A673 (cell line): Measurements from ENCODE around the gene TMEM89. TPM values are rescaled to one million over a fixed set of nuclear protein-coding genes. Genes with fewer than 3 reads are reported as not detected.

Experiments used
- BruUV-seq: library from RNA; stranded (reverse); fragments of 400-500 nt; replicated peaks from 2 replicates; lab custom pipeline; 2021; lab: Mats Ljungman, UMichigan
- CTCF ChIA-PET: fragments of 300-600 bp; sonication (Branson Sonifier 250); formaldehyde crosslinking; loops from one replicate; lab custom pipeline; 2022; ENCODE audit warnings: antibody characterized with exemption; lab: Charles Lee
- POLR2A ChIA-PET: fragments of 300-600 bp; sonication (Branson Sonifier 250); formaldehyde crosslinking; loops from one replicate; lab custom pipeline; 2022; ENCODE audit warnings: antibody characterized with exemption; ENCODE audit not compliant: low non-redundant PET; lab: Charles Lee
- DNase-seq: peaks from one replicate; pipeline ENCODE4 v3.0.0-alpha.2; 2015; ENCODE audit warnings: low spot score
- H3K27ac ChIP-seq: fragments of 200-600 bp; sonication (generic); 2 replicates; pipeline ENCODE4 v1.5.1; 2016; ENCODE audit warnings: mixed run types, low read depth, mild to moderate bottlenecking, mixed read lengths, antibody characterized with exemption, low read length; ENCODE audit not compliant: poor library complexity, severe bottlenecking
- H3K27me3 ChIP-seq: fragments of 200-600 bp; sonication (generic); replicated peaks from 2 replicates; pipeline ENCODE4 v1.6.1; 2017; ENCODE audit warnings: mixed run types, low read depth, mild to moderate bottlenecking, mixed read lengths, antibody characterized with exemption, low read length; ENCODE audit not compliant: insufficient read depth, poor library complexity
- H3K36me3 ChIP-seq: fragments of 200-600 bp; sonication (generic); 2 replicates; pipeline ENCODE4 v1.6.1; 2016; ENCODE audit warnings: mixed run types, mild to moderate bottlenecking, mixed read lengths, antibody characterized with exemption, low read length; ENCODE audit not compliant: insufficient read depth, poor library complexity, severe bottlenecking
- H3K4me1 ChIP-seq: fragments of 200-600 bp; sonication (generic); 2 replicates; pipeline ENCODE4 v1.6.1; 2017; ENCODE audit warnings: mixed run types, mild to moderate bottlenecking, mixed read lengths, antibody characterized with exemption, low read length; ENCODE audit not compliant: insufficient read depth, poor library complexity, severe bottlenecking
- H3K4me3 ChIP-seq: fragments of 200-600 bp; sonication (generic); 2 replicates; pipeline ENCODE4 v1.5.1; 2016; ENCODE audit warnings: low read depth, mixed run types, mild to moderate bottlenecking, mixed read lengths, low read length; ENCODE audit not compliant: poor library complexity, severe bottlenecking
- H3K9me3 ChIP-seq: fragments of 200-600 bp; sonication (generic); 2 replicates; pipeline ENCODE4 v1.6.1; 2016; ENCODE audit warnings: mixed run types, low read depth, mild to moderate bottlenecking, mixed read lengths, antibody characterized with exemption, low read length; ENCODE audit not compliant: poor library complexity, severe bottlenecking
- CTCF ChIP-seq: fragments of 300-800, 200-600 bp; sonication (generic); conservative IDR thresholded peaks from 2 replicates; pipeline ENCODE4 v1.5.1; 2017; ENCODE audit warnings: low read depth, mild to moderate bottlenecking, antibody characterized with exemption, low read length, moderate library complexity, mixed read lengths
- EZH2 ChIP-seq: fragments of 200-600 bp; sonication (generic); IDR thresholded peaks from 2 replicates; pipeline ENCODE4 v1.6.1; 2017; ENCODE audit warnings: borderline replicate concordance, low read depth, mild to moderate bottlenecking, mixed read lengths, antibody characterized with exemption, low read length; ENCODE audit not compliant: poor library complexity, severe bottlenecking
- intact Hi-C: fragments of 100-400 bp; cut with micrococcal nuclease; formaldehyde crosslinking; loops from one replicate; pipeline ENCODE4 v1.10.0; 2022; ENCODE audit not compliant: unreplicated experiment
- total RNA-seq: library from RNA; stranded (reverse); gene quantifications from 2 replicates; pipeline ENCODE4 v1.2.3, GENCODE V29; 2021

Gene TMEM89
- total RNA-seq, 1 experiment from 2014 or later: not detected

- no peak for DNase-seq
- Histone ChIP-seq H3K27ac (no peak overlapping the region), H3K36me3 (no peaks in the 10 kb centered on the region), H3K4me3 (no peak overlapping the region), H3K27me3 (no peaks in the 10 kb centered on the region), H3K9me3 (no peaks in the 10 kb centered on the region), H3K4me1 (no peaks in the 10 kb centered on the region)
- POLR2A ChIA-PET: no interaction called here
- TF ChIP-seq EZH2 (no peak), CTCF (no peak)
- no TSS peak for BruUV-seq
- intact Hi-C loops: no loop called here
- CTCF ChIA-PET: no interaction called here
These were observed 36.7 kb downstream of the TMEM89 start for GRCh38 chr3:48584836-48585235.

- no peaks in the 10 kb centered on the region for H3K27me3 ChIP-seq
- H3K4me3 ChIP-seq: no peak overlapping the region
- H3K36me3 ChIP-seq: no peaks in the 10 kb centered on the region
- CTCF ChIA-PET: no interaction called here
- no peak overlapping the region for H3K27ac ChIP-seq
- no peak for TF ChIP-seq EZH2
- TF ChIP-seq CTCF: no peak
- no TSS peak for BruUV-seq
- no peak for DNase-seq
- H3K9me3 ChIP-seq: no peaks in the 10 kb centered on the region
- POLR2A ChIA-PET: no interaction called here
- no peaks in the 10 kb centered on the region for H3K4me1 ChIP-seq
- intact Hi-C loops: no loop called here
These were observed 39.7 kb downstream of the TMEM89 start for GRCh38 chr3:48581621-48582481.

- BruUV-seq: no TSS peak
- no peak for TF ChIP-seq EZH2
- no peak for TF ChIP-seq CTCF
- Histone ChIP-seq H3K4me3 (no peak overlapping the region), H3K36me3 (no peaks in the 10 kb centered on the region), H3K9me3 (no peaks in the 10 kb centered on the region), H3K4me1 (no peaks in the 10 kb centered on the region), H3K27ac (no peak overlapping the region), H3K27me3 (no peaks in the 10 kb centered on the region)
- ChIA-PET CTCF (no interaction called here), POLR2A (no interaction called here)
- no peak for DNase-seq
- intact Hi-C loops: no loop called here
These were observed 44.9 kb downstream of the TMEM89 start for GRCh38 chr3:48576647-48577046.
